MM.1S (cell line): ENCODE measurements around the gene SKOR1.

Experiments
- DNase-seq: peaks from one replicate; pipeline ENCODE4 v3.0.0-alpha.2; 2015
- H2AFZ ChIP-seq: fragments of 300-600 bp; sonication (generic); 2 replicates; pipeline ENCODE4 v1.6.0; 2016; ENCODE audit warnings: antibody characterized with exemption, low read length
- H3F3A ChIP-seq: fragments of 300-600 bp; sonication (generic); 2 replicates; pipeline ENCODE4 v1.6.1; 2016; ENCODE audit warnings: mild to moderate bottlenecking, antibody characterized with exemption, low read length, moderate library complexity, mixed read lengths; ENCODE audit not compliant: insufficient read depth
- H3K27ac ChIP-seq: fragments of 300-600 bp; sonication (generic); 2 replicates; pipeline ENCODE4 v1.5.1; 2016; ENCODE audit warnings: mild to moderate bottlenecking, low read length
- H3K27me3 ChIP-seq: fragments of 300-600 bp; sonication (generic); replicated peaks from 2 replicates; pipeline ENCODE4 v1.6.0; 2016; ENCODE audit warnings: low read length; ENCODE audit not compliant: insufficient read depth
- H3K36me3 ChIP-seq: fragments of 300-600 bp; sonication (generic); replicated peaks from 2 replicates; pipeline ENCODE4 v1.6.1; 2016; ENCODE audit warnings: mild to moderate bottlenecking, low read length, mixed read lengths; ENCODE audit not compliant: insufficient read depth
- H3K4me1 ChIP-seq: fragments of 300-600 bp; sonication (generic); 2 replicates; pipeline ENCODE4 v1.6.1; 2016; ENCODE audit warnings: low read length, mixed read lengths
- H3K4me2 ChIP-seq: fragments of 300-600 bp; sonication (generic); 2 replicates; pipeline ENCODE4 v1.6.0; 2016; ENCODE audit warnings: low read depth, low read length
- H3K4me3 ChIP-seq: fragments of 300-600 bp; sonication (generic); 2 replicates; pipeline ENCODE4 v1.5.1; 2016; ENCODE audit warnings: low read length, mixed read lengths
- H3K79me2 ChIP-seq: fragments of 300-600 bp; sonication (generic); 2 replicates; pipeline ENCODE4 v1.6.1; 2016; ENCODE audit warnings: mixed run types, low read length, mixed read lengths
- H3K9ac ChIP-seq: fragments of 300-600 bp; sonication (generic); 2 replicates; pipeline ENCODE4 v1.6.1; 2016; ENCODE audit warnings: low read length, mixed read lengths
- H3K9me2 ChIP-seq: fragments of 300-600 bp; sonication (generic); replicated peaks from 2 replicates; pipeline ENCODE4 v1.6.1; 2016; ENCODE audit warnings: mild to moderate bottlenecking, low read length, mixed read lengths; ENCODE audit not compliant: insufficient read depth
- H3K9me3 ChIP-seq: fragments of 300-600 bp; sonication (generic); replicated peaks from 2 replicates; pipeline ENCODE4 v1.6.1; 2016; ENCODE audit warnings: mild to moderate bottlenecking, low read length, mixed read lengths; ENCODE audit not compliant: insufficient read depth
- H4K20me1 ChIP-seq: fragments of 300-600 bp; sonication (generic); 2 replicates; pipeline ENCODE4 v1.6.1; 2016; ENCODE audit warnings: mild to moderate bottlenecking, low read length, moderate library complexity, mixed read lengths; ENCODE audit not compliant: insufficient read depth
- EZH2 ChIP-seq: fragments of 300-600 bp; sonication (generic); optimal IDR thresholded peaks from 2 replicates; pipeline ENCODE3; 2017; ENCODE audit warnings: low read depth, mild to moderate bottlenecking, antibody characterized with exemption, low read length, mixed read lengths
- EZH2phosphoT487 ChIP-seq: fragments of 300-600 bp; sonication (generic); IDR thresholded peaks from 2 replicates; pipeline ENCODE4 v1.6.1; 2018; ENCODE audit warnings: antibody characterized with exemption, low read length
- TF ChIP-seq, protein P1 (sequence below): fragments of 300-600 bp; sonication (generic); IDR thresholded peaks from 2 replicates; pipeline ENCODE4 v1.5.1; 2016; ENCODE audit warnings: antibody characterized with exemption, low read length, mixed read lengths

The SKOR1 gene

GRCh38 chr15:67857220-67857619, 31.9 kb downstream of the SKOR1 start:
- Histone ChIP-seq H3K36me3 (no peaks in the 10 kb centered on the region), H3K9me2 (no peaks in the 10 kb centered on the region), H3F3A (no peaks in the 10 kb centered on the region), H3K27me3 (no peaks in the 10 kb centered on the region), H3K4me3 (no peak overlapping the region), H3K79me2 (no peaks in the 10 kb centered on the region), H3K9me3 (no peaks in the 10 kb centered on the region), H3K27ac (no peak overlapping the region), H3K9ac (no peak overlapping the region), H3K4me1 (peaks cover 9% of the 10 kb centered on the region), H3K4me2 (no peak overlapping the region), H2AFZ (no peak overlapping the region), H4K20me1 (no peaks in the 10 kb centered on the region)
- TF ChIP-seq EZH2 (no peak), EZH2phosphoT487 (no peak)
- TF ChIP-seq, protein P1, sequence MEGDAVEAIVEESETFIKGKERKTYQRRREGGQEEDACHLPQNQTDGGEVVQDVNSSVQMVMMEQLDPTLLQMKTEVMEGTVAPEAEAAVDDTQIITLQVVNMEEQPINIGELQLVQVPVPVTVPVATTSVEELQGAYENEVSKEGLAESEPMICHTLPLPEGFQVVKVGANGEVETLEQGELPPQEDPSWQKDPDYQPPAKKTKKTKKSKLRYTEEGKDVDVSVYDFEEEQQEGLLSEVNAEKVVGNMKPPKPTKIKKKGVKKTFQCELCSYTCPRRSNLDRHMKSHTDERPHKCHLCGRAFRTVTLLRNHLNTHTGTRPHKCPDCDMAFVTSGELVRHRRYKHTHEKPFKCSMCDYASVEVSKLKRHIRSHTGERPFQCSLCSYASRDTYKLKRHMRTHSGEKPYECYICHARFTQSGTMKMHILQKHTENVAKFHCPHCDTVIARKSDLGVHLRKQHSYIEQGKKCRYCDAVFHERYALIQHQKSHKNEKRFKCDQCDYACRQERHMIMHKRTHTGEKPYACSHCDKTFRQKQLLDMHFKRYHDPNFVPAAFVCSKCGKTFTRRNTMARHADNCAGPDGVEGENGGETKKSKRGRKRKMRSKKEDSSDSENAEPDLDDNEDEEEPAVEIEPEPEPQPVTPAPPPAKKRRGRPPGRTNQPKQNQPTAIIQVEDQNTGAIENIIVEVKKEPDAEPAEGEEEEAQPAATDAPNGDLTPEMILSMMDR: no peak
- DNase-seq: no peak

GRCh38 chr15:67859331-67859946, 34.1 kb downstream of the SKOR1 start:
- TF ChIP-seq, protein P1: no peak
- no peak for TF ChIP-seq EZH2phosphoT487
- TF ChIP-seq EZH2: no peak
- no peak overlapping the region for H3K9ac ChIP-seq
- H3K4me3 ChIP-seq: no peak overlapping the region
- H3K9me3 ChIP-seq: no peaks in the 10 kb centered on the region
- no peak overlapping the region for H3K27ac ChIP-seq
- no peaks in the 10 kb centered on the region for H3K36me3 ChIP-seq
- no peak overlapping the region for H3K4me2 ChIP-seq
- no peak overlapping the region for H2AFZ ChIP-seq
- no peaks in the 10 kb centered on the region for H3K27me3 ChIP-seq
- no peaks in the 10 kb centered on the region for H3K79me2 ChIP-seq
- H3K4me1 ChIP-seq: peaks cover 2% of the 10 kb centered on the region; the same call in 1 of the 2 replicates
- no peaks in the 10 kb centered on the region for H3K9me2 ChIP-seq
- no peaks in the 10 kb centered on the region for H4K20me1 ChIP-seq
- no peaks in the 10 kb centered on the region for H3F3A ChIP-seq
- DNase-seq: no peak

DNA sequence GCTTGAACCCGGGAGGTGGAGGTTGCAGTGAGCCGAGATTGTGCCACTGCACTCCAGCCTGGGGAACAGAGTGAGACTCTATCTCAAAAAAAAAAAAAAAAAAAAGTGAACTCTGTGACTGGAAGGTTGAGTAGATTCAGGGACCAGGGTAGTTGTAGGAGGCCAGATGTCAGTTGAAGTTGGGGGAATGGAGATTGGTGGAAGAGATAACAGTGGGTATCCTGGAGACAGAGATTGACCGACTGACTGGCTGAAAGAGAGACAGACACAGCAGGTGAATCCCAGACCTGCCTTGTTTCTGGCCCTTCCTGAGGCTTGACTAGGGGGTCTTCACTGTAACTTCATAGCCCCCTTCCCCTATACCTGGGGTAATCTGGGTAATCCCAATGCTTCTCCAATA, 36.7 kb downstream of the SKOR1 start:
- TF ChIP-seq EZH2 (no peak), EZH2phosphoT487 (no peak)
- TF ChIP-seq, protein P1: no peak
- Histone ChIP-seq H3F3A (no peaks in the 10 kb centered on the region), H3K27ac (no peak overlapping the region), H3K4me3 (no peak overlapping the region), H4K20me1 (no peaks in the 10 kb centered on the region), H3K9me3 (no peaks in the 10 kb centered on the region), H3K9me2 (no peaks in the 10 kb centered on the region), H3K27me3 (no peaks in the 10 kb centered on the region), H3K79me2 (no peaks in the 10 kb centered on the region), H3K4me2 (no peak overlapping the region), H2AFZ (no peak overlapping the region), H3K4me1 (no peaks in the 10 kb centered on the region), H3K9ac (no peak overlapping the region), H3K36me3 (no peaks in the 10 kb centered on the region)
- DNase-seq: no peak
